SK-N-SH (cell line): ENCODE data around the gene MTHFS. TPM values are rescaled to one million over a fixed set of nuclear protein-coding genes. Genes with fewer than 3 reads are reported as not detected.

Source experiments
- CTCF ChIA-PET: fragments of 300-600, 350-600 bp; formaldehyde crosslinking; extraction: SDS; loops from one replicate; lab custom pipeline; 2021; lab: Yijun Ruan, JAX
- POLR2A ChIA-PET: fragments of 350-600 bp; sonication (Branson Sonifier 250); formaldehyde crosslinking; extraction: SDS; loops from one replicate; lab custom pipeline; 2020; ENCODE audit warnings: antibody characterized with exemption, inconsistent platforms; lab: Yijun Ruan, JAX
- DNase-seq: peaks from one replicate; pipeline ENCODE4 v3.0.0; 2012
- H2AFZ ChIP-seq: fragments of 200-600 bp; sonication (generic); 2 replicates; pipeline ENCODE4 v1.8.1; 2016; ENCODE audit warnings: antibody characterized with exemption, mild to moderate bottlenecking, low read depth
- H3F3A ChIP-seq: fragments of 200-600 bp; sonication (generic); replicated peaks from 2 replicates; pipeline ENCODE3; 2016; ENCODE audit warnings: antibody characterized with exemption, mild to moderate bottlenecking; ENCODE audit not compliant: insufficient read depth
- H3K27ac ChIP-seq, 2 experiments: fragments of 200-500 bp in 1 of 2; fragments of 200-600 bp in 1 of 2; sonication (Bioruptor generic) in 1 of 2; sonication (generic), shearing (Covaris generic) in 1 of 2; 2 replicates each; pipeline versions ENCODE4 v1.5.1 to v1.6.1; 2014 to 2016; ENCODE audit warnings: low read depth in 2 of 2, inconsistent platforms in 1 of 2, low read length in 1 of 2, mild to moderate bottlenecking in 1 of 2, mixed read lengths in 1 of 2
- H3K27me3 ChIP-seq: fragments of 200-600 bp; sonication (generic), shearing (Covaris generic); 2 replicates; pipeline ENCODE4 v1.6.1; 2016; ENCODE audit warnings: mixed run types; ENCODE audit not compliant: insufficient read depth
- H3K36me3 ChIP-seq, 2 experiments: fragments of 200-500 bp in 1 of 2; fragments of 200-600 bp in 1 of 2; sonication (Bioruptor generic) in 1 of 2; sonication (generic) in 1 of 2; replicated peaks in 1 of 2; 2 replicates each; pipeline versions ENCODE3 to v1.5.1; 2014 to 2016; ENCODE audit warnings: low read length in 1 of 2, mild to moderate bottlenecking in 1 of 2; ENCODE audit not compliant: insufficient read depth in 2 of 2, control insufficient read depth in 1 of 2
- H3K4me1 ChIP-seq, 2 experiments: fragments of 200-500 bp in 1 of 2; fragments of 200-600 bp in 1 of 2; sonication (Bioruptor generic) in 1 of 2; sonication (generic), shearing (Covaris generic) in 1 of 2; 2 replicates each; pipeline versions ENCODE4 v1.5.1 to v1.6.1; 2014 to 2016; ENCODE audit warnings: low read depth in 1 of 2, low read length in 1 of 2, mixed run types in 1 of 2; ENCODE audit not compliant: insufficient read depth in 2 of 2, control insufficient read depth in 1 of 2
- H3K4me2 ChIP-seq: fragments of 200-600 bp; sonication (generic), shearing (Covaris generic); 2 replicates; pipeline ENCODE4 v1.6.1; 2017; ENCODE audit warnings: mixed run types
- H3K4me3 ChIP-seq, 2 experiments: fragments of 200-500 bp in 1 of 2; fragments of 200-600 bp in 1 of 2; sonication (Bioruptor generic) in 1 of 2; sonication (generic), shearing (Covaris generic) in 1 of 2; 2 replicates each; pipeline versions ENCODE4 v1.5.1 to v1.8.1; 2014 to 2016; ENCODE audit warnings: low read depth in 2 of 2, inconsistent platforms in 1 of 2, low read length in 1 of 2, mild to moderate bottlenecking in 1 of 2, mixed read lengths in 1 of 2, moderate library complexity in 1 of 2
- H3K79me2 ChIP-seq: fragments of 200-600 bp; sonication (generic); 2 replicates; pipeline ENCODE4 v1.8.1; 2017; ENCODE audit warnings: mild to moderate bottlenecking; ENCODE audit not compliant: insufficient read depth
- H3K9ac ChIP-seq: fragments of 200-600 bp; sonication (generic); 2 replicates; pipeline ENCODE4 v1.6.1; 2017; ENCODE audit warnings: mixed run types
- H3K9me2 ChIP-seq: fragments of 200-600 bp; sonication (generic); 2 replicates; pipeline ENCODE4 v1.6.1; 2017; ENCODE audit warnings: mixed run types
- H3K9me3 ChIP-seq: fragments of 200-600 bp; sonication (generic); 2 replicates; pipeline ENCODE4 v1.6.1; 2017; ENCODE audit warnings: mixed run types, mild to moderate bottlenecking, moderate library complexity
- H4K20me1 ChIP-seq: fragments of 200-600 bp; sonication (generic); 2 replicates; pipeline ENCODE4 v1.6.1; 2017; ENCODE audit warnings: mild to moderate bottlenecking, mixed run types; ENCODE audit not compliant: insufficient read depth
- EP300 ChIP-seq, 2 experiments: IDR thresholded peaks; 2 replicates each; pipeline versions ENCODE4 v1.4.0 to v1.6.1; 2012; ENCODE audit warnings: borderline replicate concordance in 1 of 2, low read depth in 1 of 2, low read length in 1 of 2
- GATA2 ChIP-seq: sonication (generic); formaldehyde crosslinking; IDR thresholded peaks from 2 replicates; pipeline ENCODE4 v1.5.0; 2020; ENCODE audit warnings: mild to moderate bottlenecking, missing genetic modification reagents
- JUND ChIP-seq: IDR thresholded peaks from 2 replicates; pipeline ENCODE4 v1.4.0; 2012
- NFIC ChIP-seq: IDR thresholded peaks from 2 replicates; pipeline ENCODE4 v1.4.0; 2012; ENCODE audit warnings: borderline replicate concordance
- POLR2AphosphoS5 ChIP-seq: IDR thresholded peaks from 2 replicates; pipeline ENCODE4 v1.6.1; 2012; ENCODE audit warnings: low read depth, low read length
- TEAD4 ChIP-seq: IDR thresholded peaks from 2 replicates; pipeline ENCODE4 v1.4.0; 2012; ENCODE audit warnings: mild to moderate bottlenecking, borderline replicate concordance; ENCODE audit not compliant: insufficient read depth
- WGBS: methylation state at CpG from one replicate; pipeline ENCODE4 v1.1.6; 2017; ENCODE audit warnings: low lambda C conversion rate; 5-methylcytosine and 5-hydroxymethylcytosine counted together
- polyA plus RNA-seq, 3 experiments: library from polyadenylated mRNA; depleted of rRNA; stranded (reverse); fragments of >200 nt; gene quantifications; 2 replicates each; pipeline ENCODE4 v1.2.3, GENCODE V29; 2012
- TF ChIP-seq, protein P1 (sequence below): fragments of 150-350 bp; IDR thresholded peaks from 2 replicates; pipeline ENCODE4 v1.6.1; 2016; ENCODE audit warnings: mild to moderate bottlenecking, low read depth, low read length

MTHFS gene
- polyA plus RNA-seq, 1 of the 3 experiments (the other 2 are of a cell fraction), result 21.9 TPM

DNA sequence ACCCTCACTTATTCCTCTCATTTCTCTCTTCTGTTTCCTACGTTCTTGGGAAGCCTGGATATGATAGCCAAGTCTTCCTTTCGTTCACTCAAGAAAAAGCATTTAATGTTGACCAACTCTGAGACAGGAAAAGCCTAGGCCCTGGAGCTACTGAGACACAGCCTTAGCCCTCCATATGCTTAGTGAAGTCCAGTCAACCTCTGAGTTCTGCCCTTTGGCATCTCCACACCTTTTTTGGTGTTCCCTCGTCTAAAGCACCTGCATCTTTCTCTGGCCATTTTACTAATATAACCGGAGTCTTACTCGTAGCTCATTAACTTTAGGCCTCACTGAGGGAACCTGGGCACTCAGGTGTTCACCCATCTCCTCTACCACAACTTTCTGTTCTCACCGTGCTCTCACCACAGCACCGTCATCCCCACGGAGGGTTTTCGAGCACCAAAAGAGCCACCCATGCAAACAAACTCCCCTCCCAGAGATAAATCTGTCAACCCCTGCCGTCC is 632 bp downstream of the MTHFS start:
- Histone ChIP-seq H3K9me3 (no peaks in the 10 kb centered on the region), H3F3A (peaks cover 7% of the 10 kb centered on the region), H2AFZ (peak overlapping the region; percentile 84), H3K4me1 (peaks cover 0 to 2% of the 10 kb centered on the region in 2 experiments; a peak in 2 of 4 replicates), H3K4me2 (peak overlapping the region; percentile 73), H3K4me3 (peak overlapping the region; percentile 61 to 65), H3K36me3 (peaks cover 8 to 9% of the 10 kb centered on the region in 2 experiments), H4K20me1 (no peaks in the 10 kb centered on the region), H3K79me2 (peaks cover 6% of the 10 kb centered on the region; the same call in 1 of the 2 replicates), H3K27me3 (no peaks in the 10 kb centered on the region), H3K27ac (peak overlapping the region; percentile 60 to 91; a peak in 3 of 4 replicates), H3K9me2 (no peaks in the 10 kb centered on the region), H3K9ac (peak overlapping the region; percentile 73)
- ChIA-PET CTCF (interaction anchor here (0.6 to 1.2 kb wide), 4 partner anchors 10 to 141 kb away, joined by 3 read pairs; no protein-coding TSS in a partner anchor), POLR2A (interaction anchor here (3.4 kb wide), 1 partner anchor 27 kb away, joined by 12 read pairs; no protein-coding TSS in a partner anchor)
- TF ChIP-seq NFIC (no peak), JUND (no peak), POLR2AphosphoS5 (no peak), GATA2 (CRISPR knock-in tag) (no peak)
- TF ChIP-seq, protein P1, sequence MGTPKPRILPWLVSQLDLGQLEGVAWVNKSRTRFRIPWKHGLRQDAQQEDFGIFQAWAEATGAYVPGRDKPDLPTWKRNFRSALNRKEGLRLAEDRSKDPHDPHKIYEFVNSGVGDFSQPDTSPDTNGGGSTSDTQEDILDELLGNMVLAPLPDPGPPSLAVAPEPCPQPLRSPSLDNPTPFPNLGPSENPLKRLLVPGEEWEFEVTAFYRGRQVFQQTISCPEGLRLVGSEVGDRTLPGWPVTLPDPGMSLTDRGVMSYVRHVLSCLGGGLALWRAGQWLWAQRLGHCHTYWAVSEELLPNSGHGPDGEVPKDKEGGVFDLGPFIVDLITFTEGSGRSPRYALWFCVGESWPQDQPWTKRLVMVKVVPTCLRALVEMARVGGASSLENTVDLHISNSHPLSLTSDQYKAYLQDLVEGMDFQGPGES, result no peak
- DNase-seq, result no peak
- 55% methylated on average over 10 of the region's 10 CpGs for WGBS

- Histone ChIP-seq H3K27ac (no peak overlapping the region), H3K9me2 (no peaks in the 10 kb centered on the region), H3K4me3 (no peak overlapping the region), H3K9ac (no peak overlapping the region), H3F3A (no peaks in the 10 kb centered on the region), H3K79me2 (no peaks in the 10 kb centered on the region), H3K27me3 (no peaks in the 10 kb centered on the region), H3K9me3 (no peaks in the 10 kb centered on the region), H3K4me2 (no peak overlapping the region), H3K4me1 (no peaks in the 10 kb centered on the region), H3K36me3 (peaks cover 0 to 23% of the 10 kb centered on the region in 2 experiments), H4K20me1 (no peaks in the 10 kb centered on the region), H2AFZ (no peak overlapping the region)
- TF ChIP-seq JUND, result no peak
- no peak for DNase-seq
- WGBS, result 93% methylated on average over 10 of the region's 10 CpGs
- ChIA-PET CTCF (interaction anchor here (1.4 to 2.2 kb wide), 3 partner anchors 34 to 547 kb away, joined by 5 to 9 read pairs (median 5); no protein-coding TSS in a partner anchor), POLR2A (no interaction called here)
Measured at GRCh38 chr15:79887054-79887930, 9.5 kb downstream of the MTHFS start.

DNA sequence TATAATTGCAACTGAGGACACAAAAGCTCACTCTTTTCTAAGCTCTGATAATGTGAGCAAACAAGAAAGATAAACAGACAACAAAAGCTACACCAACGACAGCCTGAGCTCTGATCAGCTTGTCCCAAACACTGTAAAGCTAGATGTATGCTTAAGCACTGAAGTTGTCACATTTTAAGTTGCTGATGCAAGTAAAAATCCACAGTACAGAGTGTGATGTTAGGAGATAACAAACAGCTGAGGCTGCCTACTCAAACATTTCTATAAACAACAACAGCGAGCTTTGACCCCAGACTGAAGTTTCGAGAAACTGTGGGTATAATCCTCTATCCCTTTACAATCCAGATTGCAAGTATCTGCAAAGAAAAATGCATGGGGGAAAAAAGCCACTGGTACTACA is 10.7 kb downstream of the MTHFS start:
- WGBS, result 75% methylated on average over 3 of the region's 3 CpGs
- no peaks in the 10 kb centered on the region for H3K79me2 ChIP-seq
- no peak overlapping the region for H3K27ac ChIP-seq
- TF ChIP-seq EP300 (IDR thresholded peaks at IDR 0.05; ENCODE audit: borderline replicate concordance in 1 of 2, low read depth in 1 of 2, low read length in 1 of 2) (no peak), POLR2AphosphoS5 (no peak), GATA2 (CRISPR knock-in tag) (no peak), TEAD4 (no peak), JUND (no peak)
- no peak overlapping the region for H2AFZ ChIP-seq
- DNase-seq, result no peak
- H3K27me3 ChIP-seq, result no peaks in the 10 kb centered on the region
- H3K36me3 ChIP-seq, result peaks cover 0 to 25% of the 10 kb centered on the region in 2 experiments
- ChIA-PET POLR2A (no interaction called here), CTCF (interaction anchor here (1.2 to 2.2 kb wide), 3 partner anchors 9 to 505 kb away, joined by 4 to 9 read pairs (median 5); no protein-coding TSS in a partner anchor)
- H3K9me2 ChIP-seq, result no peaks in the 10 kb centered on the region
- no peaks in the 10 kb centered on the region for H3K9me3 ChIP-seq
- H4K20me1 ChIP-seq, result no peaks in the 10 kb centered on the region
- H3F3A ChIP-seq, result no peaks in the 10 kb centered on the region
- no peak overlapping the region for H3K9ac ChIP-seq
- no peak overlapping the region for H3K4me3 ChIP-seq
- H3K4me1 ChIP-seq, result peaks cover 0 to 4% of the 10 kb centered on the region in 2 experiments; a peak in 2 of 4 replicates
- no peak overlapping the region for H3K4me2 ChIP-seq
